CD4-positive, alpha-beta T cell treated with Interleukin-15 for 4 hours (primary cell): ENCODE results near the gene DTNB.
"Not testable (repeated sequence)": the region's sequence is repeated elsewhere in the genome, so short reads cannot be mapped to it uniquely, and the experiment has no call there.

ENCODE experiments used
- DNase-seq: peaks from one replicate; pipeline ENCODE4 v3.0.0-alpha.2; 2020; ENCODE audit warnings: low spot score

DTNB gene

DNA sequence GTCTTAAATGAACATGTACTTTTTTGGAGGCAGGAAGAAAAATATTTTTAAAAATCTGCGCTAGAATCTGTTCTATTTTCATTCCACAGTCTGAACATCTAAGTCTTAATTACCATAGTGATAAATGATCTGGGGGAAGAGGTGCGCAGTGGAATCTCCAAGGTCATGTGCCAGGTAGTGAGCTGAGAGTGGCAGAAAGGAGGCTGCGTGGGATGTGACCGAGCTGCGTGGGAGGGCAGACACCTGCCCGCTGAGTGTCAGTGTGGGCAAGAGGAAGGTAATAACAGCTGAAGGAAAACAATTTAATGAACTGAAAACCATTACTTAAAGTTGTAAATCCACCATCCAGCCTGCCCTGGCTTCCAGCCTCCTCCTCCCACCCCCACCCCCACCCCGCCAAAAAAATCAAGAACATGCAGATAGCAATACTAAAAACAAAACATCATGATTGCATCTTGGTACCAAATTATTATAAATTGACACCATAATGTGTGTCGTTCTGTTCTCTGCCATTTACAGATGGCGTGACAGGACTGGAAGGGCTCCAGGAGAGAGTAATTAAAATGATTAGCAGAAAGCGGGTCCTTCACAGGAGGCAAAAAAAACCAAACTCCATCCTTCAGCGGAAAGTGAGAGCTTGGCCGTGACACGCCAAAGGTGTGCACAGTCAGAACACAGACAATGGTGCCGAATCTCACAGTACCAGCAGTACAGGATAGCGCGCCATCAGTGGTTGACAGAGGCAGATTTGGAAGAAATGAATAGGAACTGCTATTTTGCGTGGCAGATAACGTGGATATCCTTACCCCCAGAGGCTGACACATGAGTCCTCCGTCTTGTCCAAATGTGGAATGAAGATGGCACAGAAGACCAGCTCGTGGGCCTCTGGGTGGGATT lies 11.4 kb upstream of the DTNB start:
- DNase-seq, result no peak

DNA sequence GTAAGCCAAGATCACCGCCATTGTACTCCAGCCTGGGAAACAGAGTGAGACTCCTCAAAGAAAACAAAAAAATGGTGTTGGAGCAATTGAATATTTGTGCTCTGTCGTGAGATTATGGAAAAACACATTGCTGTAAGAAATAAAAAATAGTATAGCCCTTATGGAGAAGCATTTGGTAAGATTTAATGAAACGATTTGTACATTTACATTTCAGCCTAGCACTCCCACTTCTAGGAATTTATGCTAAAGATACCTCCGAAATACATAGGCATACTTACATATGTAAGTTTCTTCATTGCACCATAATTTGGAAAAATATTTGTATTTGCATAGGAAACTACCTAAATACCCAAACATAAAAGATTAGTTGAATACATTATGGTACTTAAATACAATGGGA lies 8.7 kb upstream of the DTNB start:
- no peak for DNase-seq

DNA sequence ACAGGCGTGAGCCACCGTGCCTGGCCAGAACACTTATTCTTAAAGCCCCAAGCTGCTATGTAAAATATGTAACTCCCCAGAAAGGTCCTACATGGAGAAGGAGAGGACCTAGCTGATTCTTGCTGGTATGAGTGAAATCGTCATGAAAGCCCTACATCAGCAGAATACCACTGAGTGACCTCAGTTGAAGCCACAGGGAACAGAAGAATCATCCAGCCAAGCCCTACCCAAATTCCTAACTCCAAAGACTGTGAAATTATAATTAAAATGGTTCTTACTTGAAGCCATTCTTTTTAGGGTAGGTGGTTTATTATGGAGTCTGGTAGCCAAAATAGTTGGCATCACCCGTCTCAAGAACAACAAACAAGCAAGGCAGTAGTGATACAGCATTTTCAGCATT lies 4.5 kb upstream of the DTNB start:
- no peak for DNase-seq

DNA sequence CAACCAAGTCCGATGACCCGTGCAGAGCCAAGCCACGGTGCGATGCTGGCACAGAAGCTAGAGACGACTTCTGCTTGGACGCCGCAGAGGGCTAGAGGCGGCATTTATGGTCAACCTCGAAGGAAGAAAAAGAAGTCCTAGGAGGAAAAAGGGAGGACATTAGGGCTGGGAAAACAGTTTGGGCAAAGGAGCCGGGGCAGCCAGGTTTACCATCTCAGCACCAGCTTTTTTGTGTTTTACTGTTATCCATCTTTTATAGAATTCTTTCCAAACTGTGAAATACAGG lies 643 bp upstream of the DTNB start:
- DNase-seq, result no peak

DNA sequence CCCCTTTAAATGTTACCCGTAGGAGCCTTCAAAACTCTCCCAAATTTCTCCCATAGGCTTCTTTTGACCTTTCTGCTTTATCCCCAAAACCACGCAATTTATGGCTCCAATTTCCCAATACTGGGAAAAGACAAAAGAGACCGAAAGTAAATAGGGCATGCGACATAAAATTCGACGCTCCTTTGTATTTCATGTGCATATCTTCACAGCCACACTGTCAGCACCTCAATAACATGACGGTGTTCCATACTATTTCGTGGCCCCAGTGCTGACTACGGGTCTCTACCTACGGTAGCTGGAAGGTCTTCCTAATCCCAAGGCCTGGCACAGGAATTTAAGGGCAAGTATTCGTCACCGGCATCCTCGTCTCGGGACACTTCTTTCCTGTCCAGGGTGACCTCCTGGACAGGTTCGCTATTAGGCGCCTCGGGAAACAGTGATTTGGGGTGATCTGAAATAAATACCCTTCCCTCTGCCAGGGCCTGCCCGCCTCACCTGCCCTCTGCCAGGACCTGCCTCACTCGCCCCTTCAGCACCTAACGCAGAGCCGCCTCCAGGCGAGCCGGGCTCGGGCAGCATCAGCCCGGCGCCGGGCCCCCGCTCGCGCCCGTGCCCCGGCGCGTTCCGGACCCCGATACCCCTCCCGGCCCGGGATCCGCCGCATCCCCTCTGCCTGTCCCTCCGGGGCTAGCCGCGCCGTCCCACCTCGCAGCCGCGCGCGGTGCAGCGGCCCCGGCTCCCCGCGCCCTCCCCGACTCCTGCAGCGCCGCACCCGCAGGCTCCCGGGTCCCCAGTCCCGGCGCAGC lies 680 bp downstream of the DTNB start:
- peak; percentile 70 for DNase-seq

DNA sequence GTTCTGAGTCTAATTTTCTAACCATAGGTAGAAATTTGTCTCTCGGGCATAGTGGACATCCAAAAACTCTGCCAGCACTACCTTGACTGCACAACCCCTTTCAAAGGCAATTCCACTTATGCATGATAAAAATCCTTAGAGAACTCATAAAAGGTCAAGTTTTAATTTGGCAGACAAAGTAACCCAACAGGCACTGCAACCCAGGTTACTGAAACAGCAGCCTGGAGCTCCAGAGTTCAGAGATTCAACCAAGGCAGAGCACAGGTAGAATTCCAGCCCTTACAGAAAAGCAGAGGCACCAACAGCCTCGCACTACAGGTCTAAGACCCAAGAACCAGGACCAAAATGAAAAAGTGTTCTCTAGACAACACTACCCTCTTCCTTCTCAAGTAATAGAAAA lies 1.8 kb downstream of the DTNB start:
- no peak for DNase-seq

DNA sequence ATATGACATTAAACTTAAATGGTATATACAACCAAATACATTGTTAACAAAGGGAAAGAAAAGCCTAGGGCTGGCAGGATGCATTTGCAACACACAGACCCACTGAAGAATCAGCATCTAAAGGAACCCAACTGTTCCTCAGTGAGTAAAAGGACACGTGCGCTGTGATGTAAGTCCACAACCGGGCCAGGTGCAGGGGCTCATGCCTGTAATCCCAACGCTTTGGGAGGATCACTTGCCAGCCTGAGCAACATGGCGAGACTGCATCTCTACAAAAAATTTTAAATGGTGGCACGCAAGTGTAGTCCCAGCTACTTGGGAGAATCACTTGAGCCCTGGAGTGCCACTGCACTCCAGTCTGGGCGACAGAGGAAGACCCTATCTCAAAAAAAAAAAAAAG lies 3.9 kb downstream of the DTNB start:
- DNase-seq, result no peak

DNA sequence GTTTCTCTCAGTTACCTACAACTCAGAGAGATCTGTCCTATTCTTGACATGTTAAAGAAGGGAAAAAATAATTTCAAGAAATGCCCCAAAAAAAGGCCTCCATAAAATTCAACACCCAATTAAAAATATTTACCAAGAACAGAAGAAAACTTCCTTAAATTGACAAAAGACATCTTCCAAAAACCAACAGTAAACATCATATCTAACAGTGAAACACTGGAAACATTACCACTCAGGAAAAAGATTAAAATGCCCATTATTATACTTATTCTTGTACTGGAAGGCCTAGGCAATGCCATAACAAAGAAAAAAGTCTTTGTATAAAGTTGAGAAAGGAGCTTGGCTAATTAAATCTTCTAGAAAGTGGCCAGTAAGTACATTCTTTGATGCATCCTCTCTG lies 7.2 kb downstream of the DTNB start:
- DNase-seq, result no peak

DNA sequence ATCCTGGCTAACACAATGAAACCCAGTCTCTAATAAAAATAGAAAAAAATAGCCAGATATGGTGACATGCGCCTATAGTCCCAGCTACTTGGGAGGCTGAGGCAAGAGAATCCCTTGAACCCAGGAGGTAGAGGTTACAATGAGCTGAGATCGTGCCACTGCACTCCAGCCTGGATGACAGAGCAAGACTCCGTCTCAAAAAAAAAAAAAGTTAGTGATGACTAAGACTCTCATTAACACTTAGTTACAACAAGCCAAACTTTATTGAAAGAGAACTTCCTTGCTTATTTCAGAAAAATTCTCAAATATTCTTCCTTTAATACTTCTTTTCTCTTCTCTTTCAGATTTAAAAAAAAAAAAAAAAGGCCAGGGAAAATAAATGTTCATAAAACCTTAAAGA lies 7.9 kb downstream of the DTNB start:
- not testable (repeated sequence) for DNase-seq

DNA sequence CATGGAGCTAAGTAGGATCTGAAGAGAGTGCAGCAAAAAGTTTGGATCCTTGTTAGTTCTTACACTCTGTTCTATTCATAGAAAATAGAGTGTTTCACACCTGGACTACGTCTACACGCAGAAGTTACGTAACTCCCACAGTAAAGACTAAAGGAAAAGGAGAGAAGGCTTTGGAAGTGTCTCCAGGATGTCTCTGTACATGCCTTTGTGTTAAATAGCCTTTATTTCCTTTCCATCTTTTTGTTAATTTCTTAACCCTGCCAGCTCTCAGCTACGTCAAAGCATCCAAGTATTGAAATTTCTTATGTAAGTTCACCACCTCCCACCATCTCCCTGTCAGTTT lies 8.4 kb downstream of the DTNB start:
- no peak for DNase-seq

DNA sequence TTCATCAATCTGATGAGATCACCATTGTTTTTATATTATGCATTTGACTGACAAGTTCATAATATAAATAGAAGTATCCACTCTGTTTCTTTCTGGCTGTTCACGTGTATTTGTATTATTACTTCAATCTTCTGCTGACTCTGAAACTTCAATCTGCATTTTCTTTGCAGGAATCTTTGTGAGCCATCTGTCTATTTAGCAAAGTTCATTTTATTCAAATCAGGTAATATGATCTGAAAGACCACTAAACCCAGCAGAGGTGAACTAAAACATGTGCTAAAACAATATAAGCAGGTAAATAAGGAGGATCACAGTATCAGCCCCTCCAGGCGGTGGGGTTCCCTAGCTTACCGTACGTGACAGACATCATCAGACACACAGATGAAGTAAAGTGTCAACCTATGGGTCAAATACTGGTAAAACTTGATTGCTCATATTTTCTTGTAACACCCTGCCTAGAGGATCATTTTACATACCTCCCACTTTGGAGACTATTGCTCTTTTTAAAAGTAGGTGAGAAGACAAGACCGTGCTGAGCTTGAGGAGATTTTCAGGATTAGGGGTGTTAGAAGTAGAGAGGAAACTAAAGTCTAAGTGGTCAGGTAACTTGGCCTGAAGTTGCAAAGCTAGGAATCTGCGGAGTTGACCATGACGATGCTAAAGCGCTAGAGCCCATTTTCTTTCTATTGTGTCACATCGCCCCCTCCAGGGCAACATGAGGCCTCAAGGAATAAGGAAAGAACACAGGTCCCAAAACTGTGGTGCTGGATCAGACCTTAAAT lies 9.0 kb downstream of the DTNB start:
- no peak for DNase-seq

DNA sequence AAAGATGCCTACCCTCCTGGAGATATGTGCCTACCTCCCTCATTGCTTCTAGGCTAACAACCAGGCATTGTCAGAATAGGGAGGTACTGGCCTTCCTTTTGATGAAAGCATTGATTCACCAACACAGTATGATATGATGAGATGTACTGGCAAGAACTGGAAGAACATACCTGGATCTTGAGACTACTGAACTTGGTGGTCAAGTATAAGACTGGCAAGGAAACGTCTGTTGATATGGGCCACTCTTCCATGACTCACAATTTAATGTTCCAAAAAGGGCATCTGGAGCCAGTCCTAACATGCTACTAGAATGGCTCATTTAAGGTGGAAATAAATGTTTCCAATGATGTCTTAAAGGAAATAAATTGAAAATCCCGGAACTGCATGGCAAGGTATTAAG lies 18.1 kb downstream of the DTNB start:
- DNase-seq, result no peak

DNA sequence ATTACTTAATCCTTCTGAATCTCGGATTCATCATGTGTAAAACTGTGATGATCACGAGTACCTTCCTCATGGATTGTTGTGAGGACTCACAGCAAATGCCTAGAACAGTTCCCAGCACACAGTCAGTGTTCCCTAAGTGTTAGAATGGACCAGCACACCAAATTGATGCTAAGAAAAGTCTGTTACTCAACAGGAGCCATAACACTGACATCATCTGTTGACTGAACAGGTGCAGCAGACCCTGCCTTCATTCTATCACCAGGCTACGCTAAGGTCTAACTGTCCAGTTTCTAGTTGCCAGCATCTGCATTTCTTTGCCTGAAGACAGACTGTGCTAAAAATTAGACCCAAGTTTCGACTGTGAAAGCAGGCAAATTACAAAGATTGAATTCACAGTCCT lies 18.6 kb downstream of the DTNB start:
- DNase-seq, result no peak

DNA sequence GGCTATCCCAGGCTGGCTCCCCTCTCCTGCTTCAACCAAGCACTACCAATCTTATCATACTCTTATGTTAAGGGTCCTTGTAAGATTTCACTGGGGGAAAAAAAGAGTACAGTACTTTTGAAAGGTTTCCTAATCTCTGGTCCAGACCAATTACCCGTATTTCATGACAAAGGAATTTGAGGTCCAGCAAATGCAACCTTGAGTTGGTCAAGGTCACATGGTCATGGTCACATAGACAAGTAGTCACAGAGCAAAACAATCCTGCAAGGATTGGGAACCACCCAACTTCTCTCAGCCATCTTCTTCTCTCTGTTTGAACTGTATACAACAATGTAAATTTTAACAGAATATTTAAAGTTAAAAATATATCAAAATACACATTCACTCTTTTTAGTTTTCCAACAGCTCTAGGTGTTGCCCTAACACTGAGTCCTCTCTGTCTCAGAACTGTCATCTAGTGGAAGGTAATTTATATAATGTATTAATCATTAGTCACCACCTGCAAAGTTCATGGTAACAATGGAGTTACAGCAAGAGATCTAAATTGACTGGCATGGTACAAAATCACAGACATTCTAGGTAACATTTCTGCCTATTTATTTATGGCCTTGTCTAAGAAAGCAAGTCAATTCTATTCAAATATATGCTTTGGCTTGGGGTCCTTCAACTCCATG lies 21.5 kb downstream of the DTNB start:
- DNase-seq, result no peak

DNA sequence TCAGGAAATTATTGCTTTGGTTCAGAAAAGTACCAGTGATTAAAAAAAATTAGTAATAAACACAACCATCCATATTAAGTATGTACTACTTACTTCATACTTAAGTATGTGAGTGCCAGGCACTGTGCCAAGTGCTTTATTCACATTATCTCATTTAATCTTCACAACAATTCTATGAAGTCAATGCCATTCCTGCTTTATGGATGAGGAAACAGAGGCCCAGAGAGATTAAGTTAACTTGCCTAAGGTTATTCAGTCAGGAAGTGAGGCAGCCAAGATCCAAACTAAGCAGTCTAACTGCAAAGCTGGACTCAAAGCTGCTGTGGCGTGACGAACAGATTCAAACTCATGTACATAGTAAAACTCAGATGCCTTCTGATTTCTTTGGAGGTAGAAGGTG lies 22.3 kb downstream of the DTNB start:
- no peak for DNase-seq

DNA sequence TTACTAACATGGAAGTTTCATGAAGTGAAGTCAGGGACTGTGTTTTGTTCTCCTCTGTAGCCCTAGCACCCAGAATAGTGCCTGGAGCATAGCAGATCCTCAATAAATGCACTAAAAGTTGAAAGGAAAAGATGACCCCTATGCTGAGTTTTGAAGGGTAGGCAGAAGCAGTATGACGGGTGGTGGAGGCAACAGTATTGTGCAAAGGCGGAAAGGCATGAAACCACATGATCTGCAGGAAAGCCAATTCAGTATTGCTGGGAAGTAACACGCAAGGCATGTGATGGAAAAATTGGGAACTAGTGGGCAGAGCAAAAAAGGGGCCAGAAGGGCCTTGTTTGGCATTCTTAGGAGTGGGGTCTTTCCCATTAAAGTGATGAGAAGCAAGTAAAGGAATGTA lies 23.1 kb downstream of the DTNB start:
- no peak for DNase-seq

DNA sequence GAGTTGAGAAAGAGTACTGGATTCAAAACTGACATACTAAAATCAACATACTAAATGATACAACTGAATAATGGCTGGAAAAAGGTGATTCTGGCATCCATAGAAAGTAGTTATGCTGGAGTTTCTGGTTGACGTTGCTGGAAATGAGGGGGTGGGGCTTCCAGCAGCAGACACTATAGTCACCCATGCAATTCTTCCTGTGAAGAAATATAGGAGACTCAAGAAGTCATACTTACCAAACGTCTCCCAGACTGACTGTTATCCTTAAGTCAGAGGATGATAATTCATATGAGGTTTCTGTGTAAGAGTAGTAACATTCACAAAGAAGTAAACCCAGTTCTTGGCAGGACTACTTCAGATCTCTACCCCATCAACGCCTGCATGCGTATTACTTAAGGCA lies 23.6 kb downstream of the DTNB start:
- DNase-seq, result no peak

DNA sequence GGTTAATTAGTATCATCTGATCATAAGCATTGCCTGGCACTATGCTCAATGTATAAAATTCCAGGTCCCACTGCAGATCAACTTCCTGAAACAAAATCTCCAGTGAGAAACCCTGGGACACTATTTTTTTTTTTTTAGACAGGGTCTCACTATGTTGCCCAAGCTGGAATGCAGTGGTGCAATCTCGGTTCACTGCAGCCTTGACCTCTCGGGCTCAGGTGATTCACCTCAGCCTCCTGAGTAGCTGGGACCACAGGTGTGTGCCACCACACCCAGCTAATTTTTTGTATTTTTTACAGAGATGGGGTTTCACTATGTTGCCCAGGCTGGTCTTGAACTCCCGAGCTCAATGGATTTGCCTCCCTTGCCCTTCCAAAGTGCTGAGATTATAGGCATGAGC lies 31.1 kb downstream of the DTNB start:
- DNase-seq, result no peak

DNA sequence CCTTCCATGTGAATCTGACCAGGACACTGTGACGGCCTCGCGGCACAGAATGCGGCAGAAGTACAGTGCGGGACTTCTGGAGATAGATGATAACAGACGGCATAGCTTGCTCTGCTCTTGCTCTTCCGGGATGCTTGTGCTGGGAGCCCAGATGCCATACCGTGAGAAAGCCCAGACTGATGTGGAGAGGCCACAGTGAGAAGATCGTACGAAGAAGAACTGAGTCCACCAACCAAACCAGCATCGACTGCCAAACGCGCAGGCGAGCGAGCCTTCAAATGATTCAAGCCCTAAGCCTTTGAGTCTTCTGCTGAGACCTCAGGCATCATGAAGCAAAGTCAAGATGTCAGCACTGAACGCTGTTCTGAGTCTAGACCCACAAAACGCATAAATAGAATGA lies 33.7 kb downstream of the DTNB start:
- DNase-seq, result no peak

DNA sequence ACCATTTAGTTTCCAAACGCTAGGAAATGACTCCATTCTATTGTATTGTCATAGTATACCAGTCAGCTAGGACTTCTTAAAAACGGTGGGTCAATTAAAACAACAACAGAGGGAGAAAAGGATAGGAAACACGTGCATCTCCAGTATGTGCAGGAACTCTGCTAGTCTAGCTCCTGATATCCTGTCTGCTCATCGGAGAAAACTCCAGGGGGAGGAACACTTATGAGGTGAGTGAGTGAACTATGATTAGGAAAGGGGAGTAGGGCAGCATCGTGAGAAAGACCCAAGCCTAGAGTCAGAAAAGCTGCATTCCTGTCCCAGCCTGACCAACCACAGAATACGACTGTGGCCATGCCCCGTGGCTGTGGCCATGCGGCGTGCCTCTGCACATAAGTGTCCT lies 34.2 kb downstream of the DTNB start:
- no peak for DNase-seq

DNA sequence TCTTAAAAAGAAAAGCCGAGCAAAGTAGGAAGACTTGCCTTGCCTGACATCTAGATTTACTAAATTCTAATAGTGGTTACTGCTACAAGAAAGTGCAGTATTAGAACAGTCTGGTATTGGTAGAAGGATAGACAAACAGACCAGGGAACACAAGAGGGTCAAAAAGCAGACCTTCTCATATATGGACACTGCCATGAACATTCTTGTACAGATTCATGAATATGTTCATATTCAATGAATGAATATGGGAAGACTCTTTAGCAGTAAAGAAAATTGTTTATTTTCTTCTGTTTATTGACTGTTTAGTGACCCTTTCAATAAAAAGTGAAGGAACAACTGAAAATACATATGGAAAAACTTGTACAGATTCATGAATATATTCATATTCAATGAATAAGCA lies 37.6 kb downstream of the DTNB start:
- DNase-seq, result no peak

DNA sequence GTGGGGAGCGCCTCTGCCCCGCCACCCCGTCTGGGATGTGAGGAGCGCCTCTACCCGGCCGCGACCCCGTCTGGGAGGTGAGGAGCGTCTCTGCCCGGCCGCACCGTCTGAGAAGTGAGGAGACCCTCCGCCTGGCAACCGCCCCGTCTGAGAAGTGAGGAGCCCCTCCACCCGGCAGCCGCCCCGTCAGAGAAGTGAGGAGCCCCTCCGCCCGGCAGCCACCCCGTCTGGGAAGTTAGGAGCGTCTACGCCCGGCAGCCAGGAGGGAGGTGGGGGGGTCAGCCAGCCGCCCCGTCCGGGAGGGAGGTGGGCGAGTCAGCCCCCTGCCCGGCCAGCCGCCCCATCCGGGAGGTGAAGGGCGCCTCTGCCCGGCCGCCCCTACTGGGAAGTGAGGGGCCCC lies 39.6 kb downstream of the DTNB start:
- DNase-seq, result not testable (repeated sequence)

DNA sequence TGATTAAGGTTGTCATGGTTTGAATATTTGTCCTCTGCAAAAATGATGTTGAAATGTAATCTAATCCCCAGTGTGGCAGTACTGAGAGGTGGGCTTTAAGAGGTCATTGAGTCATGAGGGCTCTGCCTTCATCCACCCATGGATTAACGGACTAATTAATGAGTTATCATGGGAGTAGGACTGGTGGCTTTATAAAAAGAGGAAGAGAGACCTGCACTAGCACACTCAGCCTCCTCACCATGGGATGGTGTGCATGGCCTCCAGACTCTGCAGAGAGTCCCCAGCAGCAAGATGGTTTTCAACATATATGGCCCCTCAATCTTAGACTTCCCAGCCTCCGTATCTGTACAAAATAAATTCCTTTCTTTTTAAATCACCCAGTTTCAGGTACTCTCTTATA lies 41.0 kb downstream of the DTNB start:
- DNase-seq, result no peak
